GOT3 (cell line): Measurements from ENCODE around the gene ZNF235.
A peak's percentile ranks its signal among the peaks of the same experiment; 100 is the strongest.
"Not testable (repeated sequence)": the region's sequence is repeated elsewhere in the genome, so short reads cannot be mapped to it uniquely, and the experiment has no call there.

Source experiments
- DNase-seq: peaks from one replicate; lab custom pipeline; 2025; ENCODE audit warnings: mixed read lengths; lab: John Stamatoyannopoulos, UW

ZNF235 gene

GRCh38 chr19:44304659-44305193, at the start of gene ZNF235:
ZNF235 (minus strand) TSS chr19:44305025; CDS start chr19:44303404, 1,621 bp downstream.
- DNase-seq: peak; percentile 54

DNA sequence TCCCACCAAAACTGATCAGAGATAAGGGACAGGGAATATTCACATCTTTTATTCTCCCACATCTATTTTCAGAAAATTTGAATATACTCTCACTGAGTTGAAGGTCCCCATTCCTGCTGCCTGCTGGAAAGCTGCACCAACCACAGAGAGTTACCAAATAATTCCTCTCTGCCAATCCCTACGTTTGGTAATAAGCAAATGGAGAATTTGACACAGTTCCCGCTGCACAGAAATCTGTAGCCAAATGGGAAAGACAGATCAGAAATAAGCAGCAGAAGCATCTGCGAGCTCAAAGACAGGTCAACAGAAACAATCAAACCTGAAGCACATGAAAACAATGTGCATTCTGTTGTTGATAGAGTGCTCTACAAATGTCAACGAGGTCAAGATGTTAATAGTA, 41.7 kb upstream of the ZNF235 start:
- no peak for DNase-seq

GRCh38 chr19:44345959-44346358, 41.1 kb upstream of the ZNF235 start:
- DNase-seq: no peak

- no peak for DNase-seq
These were observed 39.4 kb upstream of the ZNF235 start for GRCh38 chr19:44344255-44344654.

GRCh38 chr19:44341794-44342193, 37.0 kb upstream of the ZNF235 start:
- DNase-seq: no peak

GRCh38 chr19:44334639-44335038, 29.8 kb upstream of the ZNF235 start:
- not testable (repeated sequence) for DNase-seq

- no peak for DNase-seq
These were observed 27.3 kb upstream of the ZNF235 start for GRCh38 chr19:44332145-44332544.

DNA sequence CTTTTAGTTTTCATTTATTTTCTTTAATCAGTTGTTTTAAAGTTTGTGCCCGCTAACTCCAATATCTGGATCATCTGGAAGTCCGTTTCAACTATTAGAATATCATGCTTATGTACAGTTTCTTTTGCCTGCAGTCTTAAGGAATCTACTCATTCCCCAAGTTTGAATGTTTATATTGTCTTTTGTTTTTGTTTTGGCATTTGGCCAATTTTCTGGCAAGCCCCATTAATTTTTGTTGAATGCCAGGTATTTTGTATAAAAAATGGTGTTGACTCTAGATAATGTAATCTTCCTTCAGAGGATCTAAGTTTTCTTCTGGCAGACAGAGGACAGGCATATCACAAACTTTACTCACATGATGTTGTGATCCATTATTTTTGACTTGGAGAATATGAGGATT, 11.1 kb upstream of the ZNF235 start:
- no peak for DNase-seq

- no peak for DNase-seq
These were observed 8.4 kb upstream of the ZNF235 start for GRCh38 chr19:44313231-44313630.

DNA sequence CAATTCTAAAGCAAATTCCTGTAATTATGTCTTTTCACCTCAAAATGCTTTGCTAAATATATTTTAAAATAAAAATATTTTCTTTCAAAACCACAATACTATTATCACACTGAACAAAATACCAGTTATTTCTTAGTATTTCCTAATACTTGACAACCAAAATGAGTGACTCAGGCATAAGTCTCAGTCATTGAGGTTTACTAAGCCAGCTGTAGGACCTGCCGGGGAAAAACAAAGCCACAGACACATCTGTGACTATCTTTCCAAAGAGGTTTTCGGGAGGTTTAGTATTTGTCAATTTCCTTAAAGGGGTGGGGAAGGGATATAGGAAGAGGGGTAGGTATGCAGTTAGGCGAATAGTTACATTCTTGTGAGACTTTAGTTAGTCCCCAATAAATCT, 3.2 kb upstream of the ZNF235 start:
- no peak for DNase-seq

DNA sequence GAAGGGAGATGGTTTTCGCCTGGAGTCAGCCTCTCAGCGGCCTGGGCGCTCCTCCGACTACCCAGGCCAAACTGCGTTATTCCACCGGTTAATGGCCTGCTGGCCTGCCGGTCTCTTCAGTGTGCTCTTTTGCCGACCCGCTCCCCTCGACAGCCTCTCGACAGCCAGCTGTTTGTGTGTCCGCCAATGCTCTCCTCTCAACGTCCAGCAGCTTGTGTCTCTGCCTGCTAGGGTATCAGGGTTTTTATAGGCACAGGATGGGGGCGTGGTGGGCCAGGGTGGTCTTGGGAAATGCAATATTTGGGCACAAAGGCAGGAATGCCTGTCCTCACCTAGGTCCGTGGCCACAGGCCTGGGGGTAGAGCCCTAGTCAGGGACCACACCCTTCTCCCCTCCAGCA, 1.5 kb upstream of the ZNF235 start:
- DNase-seq: no peak

- no peak for DNase-seq
These were observed 632 bp upstream of the ZNF235 start for GRCh38 chr19:44305457-44305856.

DNA sequence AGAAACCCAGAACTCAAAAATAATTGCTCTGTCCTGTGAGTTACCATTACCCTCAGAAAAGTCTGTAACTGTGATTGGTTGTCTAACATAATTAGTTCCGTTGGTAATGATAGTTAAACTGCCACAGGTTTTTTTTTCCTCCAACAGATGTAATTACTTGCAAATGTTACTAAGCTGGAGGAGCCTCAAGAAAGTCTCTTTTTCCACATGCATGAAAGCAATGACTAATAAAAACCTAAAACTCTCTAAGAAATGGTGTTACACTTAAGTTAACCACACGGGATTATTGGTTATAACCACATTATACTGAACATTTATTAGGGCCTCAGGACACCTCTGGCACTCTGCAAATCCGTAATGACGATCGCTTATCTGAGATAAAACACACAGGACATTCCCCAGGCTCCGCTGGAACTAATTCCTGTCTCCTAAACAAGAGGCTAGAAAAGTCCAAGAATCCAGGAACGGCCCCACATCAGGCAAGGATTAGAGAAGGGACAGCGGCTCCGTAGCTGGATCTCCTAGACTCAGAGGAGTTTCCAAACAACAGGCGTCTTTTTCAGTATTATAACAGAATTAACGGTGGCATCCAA, 753 bp downstream of the ZNF235 start:
- DNase-seq: no peak

- no peak for DNase-seq
These were observed 1.5 kb downstream of the ZNF235 start for GRCh38 chr19:44303320-44303719.

DNA sequence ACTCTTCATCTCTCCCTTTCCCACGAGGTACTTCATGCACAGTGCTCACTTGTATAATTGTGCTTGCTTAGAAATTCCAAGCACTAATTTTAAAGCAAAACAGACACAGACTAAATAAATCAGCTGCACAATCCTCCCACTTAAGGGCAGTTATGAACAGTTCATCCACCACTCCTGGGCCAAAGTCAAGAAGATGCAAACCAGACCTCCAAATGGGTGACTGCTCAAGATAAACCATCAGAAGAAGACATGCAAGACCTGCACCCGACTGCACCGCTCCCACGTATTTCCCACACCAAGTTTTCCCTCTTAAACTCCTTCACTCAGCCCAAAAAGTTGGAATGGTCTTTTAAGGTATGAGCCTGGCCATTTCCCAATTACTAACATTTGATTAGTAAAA, 19.9 kb downstream of the ZNF235 start:
- no peak for DNase-seq

DNA sequence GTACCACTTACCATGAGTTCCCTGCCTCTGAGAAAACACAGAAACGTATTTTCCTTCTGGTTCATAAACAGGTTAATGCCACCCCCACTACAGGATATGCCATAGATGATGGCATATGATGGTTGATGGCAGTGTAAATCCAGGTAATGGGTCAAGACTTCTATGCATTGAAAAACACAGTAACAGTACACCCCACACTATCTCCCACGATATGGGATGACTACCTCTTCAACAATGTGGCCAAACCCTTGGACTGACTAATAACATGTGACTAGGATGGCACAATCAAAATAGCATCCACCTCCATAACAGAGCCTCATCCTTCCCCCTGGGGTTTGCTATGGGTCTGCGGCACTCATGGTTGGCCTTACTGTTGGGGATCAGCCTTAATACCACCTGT, 22.0 kb downstream of the ZNF235 start:
- no peak for DNase-seq

- no peak for DNase-seq
These were observed 23.9 kb downstream of the ZNF235 start for GRCh38 chr19:44280916-44281315.

DNA sequence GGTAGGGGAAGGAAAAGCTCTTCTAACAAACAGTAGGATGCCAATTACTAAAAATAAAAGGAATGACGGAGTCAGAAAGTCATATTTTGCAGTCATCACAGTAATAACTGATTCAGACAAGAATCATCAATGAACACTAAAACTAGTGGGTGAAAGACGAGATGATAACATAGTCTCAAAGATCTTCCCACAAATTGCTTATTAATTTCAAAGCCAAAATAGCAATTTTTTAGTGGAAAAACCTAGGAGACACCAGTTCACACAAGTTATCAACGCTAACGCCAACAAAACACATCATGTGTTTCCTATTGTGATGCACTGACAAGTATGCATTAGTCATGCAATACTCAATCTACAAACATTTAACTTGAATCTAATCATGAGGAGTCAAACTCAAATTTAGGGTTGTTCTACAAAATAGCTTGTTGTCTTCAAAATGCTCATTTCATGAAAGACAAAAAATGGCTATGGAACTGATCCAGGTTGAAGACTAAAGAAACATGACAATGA, 26.6 kb downstream of the ZNF235 start:
- no peak for DNase-seq

GRCh38 chr19:44277331-44277730, 27.5 kb downstream of the ZNF235 start:
- no peak for DNase-seq

GRCh38 chr19:44260695-44261446, 44.0 kb downstream of the ZNF235 start:
- DNase-seq: no peak

GRCh38 chr19:44260343-44260681, 44.5 kb downstream of the ZNF235 start:
- no peak for DNase-seq

- no peak for DNase-seq
These were observed 45.9 kb downstream of the ZNF235 start for GRCh38 chr19:44258835-44259413.

- DNase-seq: no peak
These were observed 46.7 kb downstream of the ZNF235 start for GRCh38 chr19:44258136-44258535.
